ENCODE measurements around the gene C1orf50. TPM values are rescaled to one million over a fixed set of nuclear protein-coding genes. Genes with fewer than 3 reads are reported as not detected.

The C1orf50 gene
- 2.3 to 4.5 TPM (median 3.6 TPM) in 5 replicates for total RNA-seq (2022; extraction: Qiagen RNA extraction)

GRCh38 chr1:42766741-42767509 is at the start of gene C1orf50, which contains the start of gene P3H1:
TSS of gene C1orf50 (plus strand) at chr1:42767249. CDS start at chr1:42767312, 63 bp downstream.
TSS of gene P3H1 (minus strand) at chr1:42767028. CDS start at chr1:42766971, 57 bp downstream.

GRCh38 chr1:42739753-42740700 is 27.0 kb upstream of the C1orf50 start, which contains the start of gene CLDN19:
TSS of gene CLDN19 (minus strand) at chr1:42740236. CDS start at chr1:42740063, 173 bp downstream.

GRCh38 chr1:42784946-42785693 is 18.1 kb downstream of the C1orf50 start, which contains the start of gene TMEM269:
TSS of gene TMEM269 (plus strand) at chr1:42784991. CDS start at chr1:42789894, 4,903 bp downstream.

DNA sequence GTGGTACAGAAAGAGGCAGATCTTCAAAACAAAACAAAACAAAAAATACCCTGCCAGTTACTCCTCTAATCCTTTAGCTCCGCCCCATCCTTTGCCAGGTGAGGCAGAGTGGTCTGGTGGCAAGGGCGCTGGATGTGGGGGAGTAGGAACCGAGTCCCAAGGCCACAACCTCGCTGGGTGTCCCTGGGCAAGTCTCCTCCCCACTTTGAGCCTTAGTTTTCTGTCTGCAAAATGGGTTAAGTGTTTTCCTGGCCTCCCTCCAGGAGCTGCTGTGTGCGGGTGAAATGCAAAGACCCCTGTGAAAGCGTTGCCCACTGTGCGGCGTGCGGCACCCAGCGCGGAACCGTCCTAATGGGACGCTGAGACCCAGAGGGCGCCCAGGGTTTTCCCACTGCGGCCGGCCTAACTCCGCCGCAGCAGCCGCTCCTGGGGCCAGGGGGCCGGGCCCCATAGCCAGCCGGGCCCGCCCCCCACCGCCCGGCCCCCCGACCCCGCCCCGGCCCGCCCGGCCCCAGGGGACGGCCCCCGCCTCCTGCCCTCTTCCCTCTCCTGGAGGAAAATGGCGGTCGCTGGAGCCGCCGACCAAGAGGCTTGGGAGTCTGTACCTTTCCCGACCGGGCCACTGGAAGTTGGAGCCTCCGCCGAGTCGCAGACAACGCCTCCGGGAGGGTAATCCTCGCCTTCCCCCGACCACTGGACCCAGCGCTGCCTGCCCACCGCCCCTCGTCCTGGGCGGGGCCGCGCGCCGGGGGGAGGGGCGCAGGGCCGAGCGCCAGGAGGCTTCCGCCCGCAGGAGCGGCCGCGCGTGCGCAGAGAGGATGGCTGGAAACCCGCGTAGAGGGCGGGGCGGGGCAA is 49.8 kb downstream of the C1orf50 start, which contains the start of the genes ERMAP and SVBP:
Gene ERMAP, plus strand, starts transcription at position 538 of the 855 bp plus-strand sequence. CDS start 13,327 bp downstream, outside the sequence.
Gene SVBP, minus strand, starts transcription at position 813 of the 855 bp plus-strand sequence. CDS start 853 bp downstream, outside the sequence.

Other genes with a start within 250 kb of the C1orf50 start
- 55.2 to 67.9 TPM (median 60.7 TPM) in 5 replicates for gene PPIH, start 108.8 kb upstream of the C1orf50 start, total RNA-seq (2022; extraction: Qiagen RNA extraction)
- 718 to 754 TPM (median 733 TPM) in 5 replicates for gene YBX1, start 84.8 kb upstream of the C1orf50 start, total RNA-seq (2022; extraction: Qiagen RNA extraction)
- gene CLDN19, start 27.0 kb upstream of the C1orf50 start, total RNA-seq (2022; extraction: Qiagen RNA extraction) = not detected in 5 replicates
- gene P3H1, start 221 bp upstream of the C1orf50 start, total RNA-seq (2022; extraction: Qiagen RNA extraction) = 28.8 to 34.7 TPM (median 32.9 TPM) in 5 replicates
- gene TMEM269, start 17.7 kb downstream of the C1orf50 start, total RNA-seq (2022; extraction: Qiagen RNA extraction) = 0.06 to 0.16 TPM (median 0.08 TPM) in 5 replicates
- 3.4 to 3.7 TPM (median 3.7 TPM) in 5 replicates for gene ERMAP, start 49.9 kb downstream of the C1orf50 start, total RNA-seq (2022; extraction: Qiagen RNA extraction)
- gene SVBP, start 50.1 kb downstream of the C1orf50 start, total RNA-seq (2022; extraction: Qiagen RNA extraction) = 13.2 to 15.1 TPM (median 14.8 TPM) in 5 replicates
- 5.1 to 7.2 TPM (median 6.7 TPM) in 5 replicates for gene ZNF691, start 79.4 kb downstream of the C1orf50 start, total RNA-seq (2022; extraction: Qiagen RNA extraction)
- 113 to 147 TPM (median 130 TPM) in 5 replicates for gene SLC2A1, start 191.6 kb downstream of the C1orf50 start, total RNA-seq (2022; extraction: Qiagen RNA extraction)